GM21390 (cell line): ENCODE results near the gene IFT57.

Experiments used
- ATAC-seq: cut with Tn5 transposase; IDR thresholded peaks from one replicate; pipeline ENCODE4 v1.9.1; 2021; ENCODE audit not compliant: unreplicated experiment

The IFT57 gene

DNA sequence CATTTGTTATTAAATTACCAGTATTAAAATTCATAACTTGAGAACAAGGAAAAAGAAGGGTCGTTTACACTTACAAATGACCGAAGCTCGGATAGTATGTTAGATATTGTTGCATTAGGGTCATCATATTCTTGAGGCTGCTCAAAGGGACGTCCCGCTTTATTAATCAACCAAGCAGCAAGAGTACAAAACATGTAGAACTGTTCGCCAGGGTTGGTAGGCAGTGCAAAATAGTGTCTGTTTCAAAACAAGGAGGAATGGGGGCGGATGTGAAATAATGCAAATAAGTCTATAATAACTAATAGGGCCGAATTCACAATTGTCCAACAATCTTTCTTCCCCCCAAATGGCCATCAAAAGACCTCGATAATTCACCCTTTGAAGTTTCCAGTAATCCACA lies 2.9 kb downstream of the IFT57 start:
- ATAC-seq = no peak

DNA sequence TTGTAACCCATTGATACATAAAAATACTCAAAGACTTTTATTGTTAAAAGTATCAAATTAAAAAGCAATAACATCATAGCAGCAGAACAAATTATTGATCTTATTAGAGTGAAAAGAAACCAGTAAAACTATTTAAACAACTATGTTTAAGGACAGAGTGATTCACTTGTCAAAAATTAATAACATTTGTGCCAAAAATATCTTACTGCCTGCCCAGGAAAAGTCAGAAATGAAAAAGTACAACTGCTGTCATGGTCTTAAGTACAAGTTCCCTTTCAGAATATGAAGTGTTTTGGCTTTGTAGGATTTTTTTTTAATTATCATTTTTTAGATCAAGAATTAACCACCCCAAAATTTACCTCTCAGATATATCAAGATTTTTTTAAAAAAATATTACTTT lies 3.4 kb downstream of the IFT57 start:
- ATAC-seq = no peak

DNA sequence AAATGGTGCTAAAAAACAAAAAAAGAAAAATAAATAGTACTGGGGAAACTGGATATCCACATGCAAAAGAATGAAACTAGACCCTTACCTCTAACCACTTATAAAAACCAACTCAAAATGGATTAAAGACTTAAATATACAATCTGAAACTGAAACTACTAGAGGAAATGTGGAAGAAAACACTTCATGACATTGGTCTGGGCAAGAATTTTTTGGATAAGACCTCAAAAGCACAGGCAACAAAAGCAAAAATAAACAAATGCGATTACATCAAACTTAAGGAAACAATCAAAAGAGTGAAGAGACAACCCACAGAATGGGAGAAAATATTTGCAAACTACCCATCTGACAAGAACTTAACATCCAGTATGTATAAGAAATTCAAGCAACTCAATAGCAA lies 6.4 kb downstream of the IFT57 start:
- ATAC-seq = no peak

- no peak for ATAC-seq
These were observed 12.6 kb downstream of the IFT57 start for GRCh38 chr3:108209579-108209978.

- peak; percentile 93 for ATAC-seq
These were observed 13.4 kb downstream of the IFT57 start for GRCh38 chr3:108208831-108209230.

DNA sequence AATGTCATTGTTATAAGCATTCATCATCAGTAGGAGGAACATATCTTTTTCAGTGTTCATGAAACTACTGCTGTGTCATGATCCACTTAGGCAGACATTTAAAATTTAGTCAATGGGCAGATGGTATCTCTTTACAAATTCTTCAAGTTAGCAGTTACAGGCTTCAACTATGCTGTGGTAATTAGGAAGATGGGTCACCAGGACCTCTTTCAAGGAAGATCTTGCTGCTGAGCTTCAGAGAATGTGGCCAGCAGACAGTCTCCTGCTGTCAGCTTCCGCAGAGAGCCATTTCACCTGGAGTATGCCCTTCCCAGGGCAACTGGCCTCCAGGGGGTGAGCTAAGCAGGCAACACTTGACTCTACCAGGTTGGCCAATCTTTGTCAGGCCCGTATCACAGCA lies 19.4 kb downstream of the IFT57 start:
- no peak for ATAC-seq

DNA sequence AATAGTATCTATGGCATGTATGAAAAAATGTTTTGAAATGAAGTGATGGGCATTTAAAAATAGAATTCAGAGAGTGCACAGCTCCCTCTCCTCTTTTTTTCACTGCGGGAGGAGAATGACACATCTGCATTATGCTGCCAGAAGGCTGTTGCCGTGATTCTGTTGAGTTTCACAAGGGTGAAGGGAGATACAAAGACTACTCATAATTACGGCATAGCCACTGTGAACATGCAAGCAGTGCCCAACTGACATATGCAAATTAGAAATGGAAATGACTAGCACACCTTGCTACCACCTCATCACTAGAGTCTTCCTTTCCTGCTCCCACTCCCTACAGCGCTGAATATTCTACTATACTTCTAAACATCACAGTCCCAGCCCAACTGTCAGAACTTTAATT lies 20.1 kb downstream of the IFT57 start:
- no peak for ATAC-seq

GRCh38 chr3:108201258-108201657 lies 21.0 kb downstream of the IFT57 start:
- ATAC-seq = no peak

DNA sequence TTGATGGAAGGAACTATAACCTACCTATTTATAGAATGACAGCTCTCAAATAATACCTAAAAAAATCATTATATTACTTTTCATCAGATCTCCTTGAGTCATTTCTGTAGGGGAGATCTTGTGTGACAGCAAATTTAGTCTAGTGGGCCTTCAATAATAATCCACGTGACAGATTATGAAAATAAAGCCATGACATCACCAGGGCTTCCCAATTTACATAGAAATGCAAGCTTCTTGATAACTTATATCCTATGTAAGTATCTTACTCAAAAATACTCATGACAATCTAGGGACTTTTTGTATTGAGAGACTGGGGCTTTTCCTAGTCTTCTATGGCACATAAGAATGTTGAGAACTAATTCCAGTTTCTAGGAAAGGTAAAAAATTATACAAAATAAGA lies 21.6 kb downstream of the IFT57 start:
- no peak for ATAC-seq

- no peak for ATAC-seq
These were observed 22.2 kb downstream of the IFT57 start for GRCh38 chr3:108200024-108200423.

DNA sequence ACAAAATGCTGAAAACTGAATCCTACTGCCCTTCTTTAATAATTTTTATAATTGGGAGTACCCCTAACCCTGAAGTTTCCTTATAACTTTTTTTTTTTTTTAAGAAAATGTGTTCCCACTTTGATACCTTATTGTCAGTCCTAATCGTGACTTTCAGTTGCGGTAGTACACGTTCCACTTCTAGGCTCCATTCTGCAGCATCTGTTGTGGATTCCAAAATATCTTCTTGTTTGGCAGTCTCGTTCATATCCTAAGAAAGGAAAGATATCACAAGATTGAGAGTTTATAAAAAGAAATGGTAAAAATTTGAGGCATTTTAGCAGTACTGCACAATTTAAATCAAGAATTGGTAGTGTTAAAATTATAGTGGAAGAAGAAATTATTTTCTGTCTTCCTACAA lies 30.8 kb downstream of the IFT57 start:
- ATAC-seq = no peak

DNA sequence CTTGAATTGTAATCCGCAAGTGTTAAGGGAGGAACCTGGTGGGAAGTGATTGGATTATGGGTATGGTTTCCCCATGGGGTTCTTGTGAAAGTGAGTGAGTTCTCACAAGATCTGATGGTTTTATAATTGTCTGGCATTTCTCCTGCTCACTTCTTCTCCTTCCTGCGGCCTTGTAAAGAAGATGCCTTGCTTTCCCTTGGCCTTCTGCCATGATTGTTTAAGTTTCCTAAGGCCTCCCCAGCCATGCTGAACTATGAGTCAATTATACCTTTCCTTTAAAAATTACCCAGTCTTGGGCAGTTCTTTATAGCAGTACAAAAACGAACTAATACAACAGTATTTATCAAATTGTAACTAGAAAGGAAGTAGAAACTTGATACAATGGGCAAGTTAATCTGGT lies 31.9 kb downstream of the IFT57 start:
- no peak for ATAC-seq

DNA sequence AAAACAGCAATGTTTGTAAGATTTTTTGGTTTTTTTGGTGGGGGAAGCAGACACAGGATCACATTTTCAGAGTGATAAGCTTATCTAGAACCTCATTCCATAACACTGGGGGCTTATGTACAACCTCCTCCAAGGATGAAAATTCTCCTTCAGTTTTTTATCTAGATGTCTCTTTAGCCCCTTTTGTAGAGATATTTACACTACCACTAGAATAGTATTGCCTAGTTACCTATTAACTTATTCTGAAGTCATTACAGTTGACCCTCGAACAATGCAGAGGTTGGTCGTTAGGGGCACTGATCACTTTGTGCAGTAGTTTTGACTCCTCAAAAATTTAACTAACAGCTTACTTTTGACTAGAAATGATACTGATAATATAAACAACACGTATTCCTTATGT lies 32.8 kb downstream of the IFT57 start:
- no peak for ATAC-seq

- ATAC-seq = no peak
These were observed 36.7 kb downstream of the IFT57 start for GRCh38 chr3:108185536-108185935.

DNA sequence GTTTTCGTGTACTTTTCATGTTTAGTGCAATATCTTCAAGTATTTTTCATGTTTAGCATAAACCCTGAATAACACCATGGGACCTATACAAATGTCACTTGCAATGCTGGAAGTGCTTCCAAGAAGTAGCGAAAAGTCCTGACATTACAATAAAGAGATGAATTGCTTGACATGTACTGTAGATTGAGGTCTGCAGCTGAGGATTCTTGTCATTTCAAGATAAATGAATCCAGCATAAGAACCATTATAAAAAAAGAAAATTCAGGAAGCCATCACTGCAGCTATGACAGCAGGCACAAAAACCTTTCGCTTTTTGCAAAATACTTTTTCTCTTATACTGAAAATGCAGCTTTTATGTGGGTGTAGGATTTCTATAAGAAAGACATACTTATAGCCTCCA lies 37.4 kb downstream of the IFT57 start:
- no peak for ATAC-seq

DNA sequence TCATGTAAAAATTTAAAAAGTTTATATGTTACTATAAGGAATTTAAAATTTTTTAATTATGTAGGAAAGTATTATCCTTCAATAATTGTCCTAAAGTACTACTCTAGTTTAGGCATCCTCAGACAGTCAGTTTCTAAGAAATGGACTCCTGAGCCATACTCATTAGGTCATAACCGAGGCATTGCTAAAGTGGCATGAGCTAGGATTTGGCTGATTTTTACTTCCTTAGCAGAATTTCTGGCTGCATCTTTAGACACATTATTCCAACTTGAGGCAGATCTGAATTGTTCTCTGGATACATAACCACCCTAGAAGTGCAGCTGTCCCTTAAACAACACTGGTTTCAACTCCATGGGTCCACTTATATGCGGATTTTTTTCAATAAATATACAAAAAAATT lies 38.3 kb downstream of the IFT57 start:
- ATAC-seq = no peak

- ATAC-seq = no peak
These were observed 39.0 kb downstream of the IFT57 start for GRCh38 chr3:108183181-108183580.

DNA sequence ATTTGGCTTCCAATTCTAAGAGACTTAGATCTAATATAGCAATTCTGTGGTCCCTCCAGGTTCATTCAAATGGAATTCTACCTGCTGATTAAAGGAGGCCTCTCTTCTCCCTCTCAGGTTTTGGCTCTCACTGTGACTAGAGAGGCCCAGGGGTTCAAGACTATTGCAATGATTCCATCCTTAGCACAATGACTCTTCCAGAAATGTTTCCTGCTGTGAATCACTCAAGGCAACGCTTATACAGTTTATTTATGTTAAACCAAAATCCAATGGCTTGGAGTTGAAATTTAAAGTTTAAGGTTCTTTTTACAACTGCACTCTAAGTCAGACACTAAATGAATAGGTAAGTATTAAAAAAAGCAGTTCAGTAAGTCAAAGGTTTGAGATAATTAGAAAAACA lies 39.9 kb downstream of the IFT57 start:
- no peak for ATAC-seq

DNA sequence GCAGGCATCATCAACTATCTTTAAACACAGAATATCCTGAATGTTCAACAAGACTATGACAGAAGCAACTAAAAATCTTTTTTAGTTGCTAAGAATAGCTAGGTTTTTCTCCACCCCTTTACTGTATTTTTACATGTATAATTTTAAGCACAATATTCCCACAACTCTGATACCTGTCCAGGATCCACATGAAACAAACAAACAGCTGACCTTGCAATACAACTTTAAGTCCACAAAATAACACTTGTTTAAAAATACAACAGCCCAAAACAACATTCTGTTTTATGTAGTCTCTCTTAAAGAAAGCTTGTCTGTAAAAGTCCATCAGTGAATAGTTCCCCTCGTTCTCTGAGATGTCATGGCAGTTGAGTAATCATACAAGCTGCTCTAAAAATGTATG lies 41.1 kb downstream of the IFT57 start:
- ATAC-seq = no peak

DNA sequence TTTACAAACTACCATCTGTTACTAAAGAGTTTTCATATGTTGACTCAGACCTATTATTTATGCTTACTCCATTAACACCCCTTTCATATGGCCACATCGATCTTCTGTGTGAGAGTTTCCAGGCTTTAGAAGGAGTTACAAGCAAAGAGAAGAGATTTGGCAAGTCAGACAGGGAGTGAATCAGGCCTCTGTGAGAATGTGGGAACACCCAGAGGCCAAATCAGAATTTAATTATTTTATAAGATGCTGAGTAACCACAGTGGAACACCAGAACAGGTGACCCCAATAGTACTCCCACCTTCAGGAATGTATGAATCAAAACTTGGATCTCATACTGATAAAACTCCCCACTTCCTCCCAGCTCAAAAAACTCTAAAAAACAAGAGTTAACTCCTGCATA lies 42.0 kb downstream of the IFT57 start:
- no peak for ATAC-seq

GRCh38 chr3:108178676-108179075 lies 43.5 kb downstream of the IFT57 start:
- no peak for ATAC-seq

GRCh38 chr3:108177536-108177935 lies 44.7 kb downstream of the IFT57 start:
- ATAC-seq = no peak

DNA sequence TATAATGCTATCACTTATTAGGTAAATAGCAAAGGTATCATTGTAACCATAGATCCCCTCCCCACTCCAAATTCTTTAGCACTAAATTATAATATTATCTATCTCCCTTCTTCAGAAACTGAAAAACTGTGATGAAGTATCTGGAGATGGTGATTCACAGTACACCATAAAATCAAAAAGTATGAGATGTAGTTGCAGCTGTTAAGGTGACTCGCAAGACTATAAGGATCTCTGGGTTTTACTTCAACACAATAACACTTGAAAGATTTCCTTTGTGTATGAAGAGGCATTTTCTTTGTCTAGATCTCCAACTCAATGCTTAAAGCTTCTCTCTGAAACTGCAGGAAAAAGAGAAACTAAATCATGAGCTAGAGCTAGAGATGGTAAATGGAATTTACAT lies 46.9 kb downstream of the IFT57 start:
- ATAC-seq = no peak

DNA sequence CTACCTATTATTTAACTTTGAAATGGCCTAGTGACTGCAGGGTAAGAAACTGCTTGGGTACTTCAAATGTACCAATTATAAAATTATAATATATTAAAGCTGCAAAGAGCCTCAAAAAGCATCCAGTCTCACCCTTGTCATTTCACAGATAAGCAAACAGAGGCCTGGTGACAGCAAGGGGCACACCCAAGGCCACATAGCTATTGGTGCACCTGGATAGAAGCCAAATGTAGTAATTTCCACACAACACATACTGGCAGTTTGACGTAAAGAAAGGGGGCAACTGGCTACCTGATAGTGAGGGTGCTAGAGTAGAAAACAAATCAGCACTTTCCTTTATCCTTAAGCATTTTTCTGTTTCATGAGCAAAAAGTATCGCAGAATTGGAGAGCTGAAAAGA lies 51.1 kb downstream of the IFT57 start:
- no peak for ATAC-seq
